Neural progenitor cell (in vitro differentiated cells): ENCODE results near the gene PRDM16. TPM values are rescaled to one million over a fixed set of nuclear protein-coding genes. Genes with fewer than 3 reads are reported as not detected.

Experiments used
- DNase-seq: peaks from one replicate; pipeline ENCODE4 v3.0.0-alpha.2; 2016; ENCODE audit warnings: low spot score
- H2AFZ ChIP-seq: fragments of 200-600 bp; sonication (generic); replicated peaks from 2 replicates; pipeline ENCODE4 v1.6.1; 2016; ENCODE audit warnings: antibody characterized with exemption
- H3F3A ChIP-seq: fragments of 200-600 bp; sonication (generic); 2 replicates; pipeline ENCODE4 v1.6.1; 2016; ENCODE audit warnings: antibody characterized with exemption, low read depth
- H3K27ac ChIP-seq: fragments of 200-600 bp; sonication (generic); 2 replicates; pipeline ENCODE4 v1.5.1; 2016; ENCODE audit warnings: mild to moderate bottlenecking
- H3K27me3 ChIP-seq: fragments of 200-600 bp; sonication (generic); 2 replicates; pipeline ENCODE4 v1.6.1; 2016; ENCODE audit warnings: mild to moderate bottlenecking, moderate library complexity
- H3K36me3 ChIP-seq: fragments of 200-600 bp; sonication (generic); 2 replicates; pipeline ENCODE4 v1.5.1; 2016
- H3K4me1 ChIP-seq: fragments of 200-600 bp; sonication (generic); 2 replicates; pipeline ENCODE4 v1.6.1; 2016; ENCODE audit warnings: mixed run types
- H3K4me2 ChIP-seq: fragments of 200-600 bp; sonication (generic); 2 replicates; pipeline ENCODE4 v1.6.1; 2016
- H3K4me3 ChIP-seq: fragments of 200-600 bp; sonication (generic); 2 replicates; pipeline ENCODE4 v1.5.1; 2016
- H3K79me2 ChIP-seq: fragments of 200-600 bp; sonication (generic); 2 replicates; pipeline ENCODE4 v1.6.1; 2016; ENCODE audit warnings: low read depth
- H3K9ac ChIP-seq: fragments of 200-600 bp; sonication (generic); 2 replicates; pipeline ENCODE4 v1.6.1; 2016
- H3K9me3 ChIP-seq: fragments of 200-600 bp; sonication (generic); 2 replicates; pipeline ENCODE4 v1.5.1; 2016; ENCODE audit warnings: low read depth
- H4K20me1 ChIP-seq: fragments of 200-600 bp; sonication (generic); 2 replicates; pipeline ENCODE4 v1.6.1; 2016; ENCODE audit warnings: low read depth
- H3K27ac Mint-ChIP-seq: 3 replicates; pipeline ENCODE4 v1.8.0; 2021; ENCODE audit warnings: mixed read lengths
- H3K27me3 Mint-ChIP-seq: 2 replicates; pipeline ENCODE4 v1.8.0; 2022; ENCODE audit warnings: low read depth, mild to moderate bottlenecking, inconsistent platforms, moderate library complexity, mixed read lengths; ENCODE audit not compliant: insufficient read depth
- H3K36me3 Mint-ChIP-seq: 3 replicates; pipeline ENCODE4 v1.8.0; 2021; ENCODE audit warnings: mixed read lengths
- H3K4me1 Mint-ChIP-seq: 3 replicates; pipeline ENCODE4 v1.8.0; 2021; ENCODE audit warnings: mixed read lengths
- H3K4me3 Mint-ChIP-seq: 3 replicates; pipeline ENCODE4 v1.8.0; 2021; ENCODE audit warnings: mild to moderate bottlenecking, moderate library complexity, mixed read lengths
- H3K9me3 Mint-ChIP-seq: 3 replicates; pipeline ENCODE4 v1.8.0; 2020; ENCODE audit warnings: mixed read lengths
- EZH2 ChIP-seq: fragments of 200-600 bp; sonication (generic); IDR thresholded peaks from 2 replicates; pipeline ENCODE4 v1.6.1; 2017; ENCODE audit warnings: antibody characterized with exemption, mild to moderate bottlenecking, moderate library complexity
- EZH2phosphoT487 ChIP-seq: fragments of 200-600 bp; sonication (generic); IDR thresholded peaks from 2 replicates; pipeline ENCODE4 v1.6.1; 2017; ENCODE audit warnings: antibody characterized with exemption
- total RNA-seq: library from RNA; depleted of rRNA; stranded (reverse); fragments of >200 nt; gene quantifications from 2 replicates; pipeline ENCODE4 v1.2.3, GENCODE V29; 2015; ENCODE audit warnings: low replicate concordance
- TF ChIP-seq, protein P1 (sequence below): fragments of 200-600 bp; sonication (generic); IDR thresholded peaks from 2 replicates; pipeline ENCODE4 v1.5.1; 2017; ENCODE audit warnings: antibody characterized with exemption, mild to moderate bottlenecking

The PRDM16 gene
- total RNA-seq, 1 donor from 2014 or later = 1.9 TPM

DNA sequence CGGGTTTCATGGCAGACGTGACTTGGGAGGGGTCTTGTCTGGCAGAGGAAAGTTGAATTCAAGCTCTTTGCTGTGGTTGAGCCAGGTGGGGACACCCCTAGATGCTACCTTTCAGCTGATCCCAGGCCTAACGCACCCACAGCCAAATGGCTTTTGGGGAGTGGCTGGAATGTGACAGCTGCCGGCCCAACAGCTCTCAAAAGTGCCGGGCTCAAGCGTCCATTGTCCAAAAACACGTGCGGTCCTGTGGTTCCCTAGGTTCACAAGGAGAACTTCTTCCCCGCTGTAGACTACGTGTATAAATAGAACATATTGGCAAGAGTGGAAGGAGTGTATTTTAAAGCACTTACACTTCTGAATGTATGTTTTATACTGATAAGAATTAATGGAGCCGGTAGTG is 298.4 kb downstream of the PRDM16 start:
- Mint-ChIP-seq H3K27me3 (peaks cover 22% of the 10 kb centered on the region), H3K4me1 (peaks cover 66% of the 10 kb centered on the region), H3K27ac (no peak overlapping the region), H3K9me3 (peaks cover 3% of the 10 kb centered on the region), H3K36me3 (no peaks in the 10 kb centered on the region), H3K4me3 (no peak overlapping the region)
- Histone ChIP-seq H3K4me2 (no peak overlapping the region), H3K9ac (no peak overlapping the region), H3K4me1 (peaks cover 12% of the 10 kb centered on the region), H3K27me3 (no peaks in the 10 kb centered on the region), H2AFZ (no peak overlapping the region), H4K20me1 (no peaks in the 10 kb centered on the region), H3K4me3 (no peak overlapping the region), H3K9me3 (no peaks in the 10 kb centered on the region), H3F3A (no peaks in the 10 kb centered on the region), H3K79me2 (no peaks in the 10 kb centered on the region), H3K27ac (no peak overlapping the region), H3K36me3 (no peaks in the 10 kb centered on the region)
- no peak for DNase-seq
- TF ChIP-seq EZH2 = no peak
- TF ChIP-seq EZH2phosphoT487 = no peak

DNA sequence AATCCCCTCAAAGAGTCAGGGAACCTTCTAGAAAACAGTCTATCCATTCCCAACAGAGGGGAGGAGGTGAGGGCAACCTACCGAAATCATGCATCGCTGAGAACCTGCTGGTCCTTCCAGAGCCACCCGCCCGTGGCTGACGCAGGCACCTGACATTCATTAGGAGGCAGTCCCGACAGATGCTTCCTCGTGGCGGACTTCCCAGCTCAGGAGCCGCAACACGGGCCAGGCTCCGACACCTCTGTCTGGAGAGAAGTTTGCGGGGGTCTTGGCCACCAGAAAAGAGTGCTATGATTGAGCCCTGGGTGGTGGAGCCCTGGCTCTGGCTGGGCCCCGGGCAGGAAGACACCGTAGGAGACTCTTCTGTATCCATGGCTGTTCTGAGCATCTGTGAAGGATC is 299.1 kb downstream of the PRDM16 start:
- H4K20me1 ChIP-seq = no peaks in the 10 kb centered on the region
- no peak overlapping the region for H3K4me3 Mint-ChIP-seq
- H3K4me3 ChIP-seq = no peak overlapping the region
- no peak for DNase-seq
- peak overlapping the region; percentile 63 for H3K27ac Mint-ChIP-seq
- TF ChIP-seq EZH2phosphoT487 (no peak), EZH2 (no peak)
- TF ChIP-seq, protein P1, sequence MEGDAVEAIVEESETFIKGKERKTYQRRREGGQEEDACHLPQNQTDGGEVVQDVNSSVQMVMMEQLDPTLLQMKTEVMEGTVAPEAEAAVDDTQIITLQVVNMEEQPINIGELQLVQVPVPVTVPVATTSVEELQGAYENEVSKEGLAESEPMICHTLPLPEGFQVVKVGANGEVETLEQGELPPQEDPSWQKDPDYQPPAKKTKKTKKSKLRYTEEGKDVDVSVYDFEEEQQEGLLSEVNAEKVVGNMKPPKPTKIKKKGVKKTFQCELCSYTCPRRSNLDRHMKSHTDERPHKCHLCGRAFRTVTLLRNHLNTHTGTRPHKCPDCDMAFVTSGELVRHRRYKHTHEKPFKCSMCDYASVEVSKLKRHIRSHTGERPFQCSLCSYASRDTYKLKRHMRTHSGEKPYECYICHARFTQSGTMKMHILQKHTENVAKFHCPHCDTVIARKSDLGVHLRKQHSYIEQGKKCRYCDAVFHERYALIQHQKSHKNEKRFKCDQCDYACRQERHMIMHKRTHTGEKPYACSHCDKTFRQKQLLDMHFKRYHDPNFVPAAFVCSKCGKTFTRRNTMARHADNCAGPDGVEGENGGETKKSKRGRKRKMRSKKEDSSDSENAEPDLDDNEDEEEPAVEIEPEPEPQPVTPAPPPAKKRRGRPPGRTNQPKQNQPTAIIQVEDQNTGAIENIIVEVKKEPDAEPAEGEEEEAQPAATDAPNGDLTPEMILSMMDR = no peak
- H3K4me1 Mint-ChIP-seq = peaks cover 61% of the 10 kb centered on the region
- H3K9me3 ChIP-seq = no peaks in the 10 kb centered on the region
- H3K4me1 ChIP-seq = peaks cover 5% of the 10 kb centered on the region
- H3K36me3 Mint-ChIP-seq = no peaks in the 10 kb centered on the region
- H3F3A ChIP-seq = no peaks in the 10 kb centered on the region
- H3K27me3 ChIP-seq = no peaks in the 10 kb centered on the region
- no peak overlapping the region for H2AFZ ChIP-seq
- no peaks in the 10 kb centered on the region for H3K36me3 ChIP-seq
- H3K9ac ChIP-seq = no peak overlapping the region
- no peaks in the 10 kb centered on the region for H3K79me2 ChIP-seq
- H3K27me3 Mint-ChIP-seq = peaks cover 22% of the 10 kb centered on the region
- no peak overlapping the region for H3K27ac ChIP-seq
- no peak overlapping the region for H3K4me2 ChIP-seq
- H3K9me3 Mint-ChIP-seq = peaks cover 5% of the 10 kb centered on the region

DNA sequence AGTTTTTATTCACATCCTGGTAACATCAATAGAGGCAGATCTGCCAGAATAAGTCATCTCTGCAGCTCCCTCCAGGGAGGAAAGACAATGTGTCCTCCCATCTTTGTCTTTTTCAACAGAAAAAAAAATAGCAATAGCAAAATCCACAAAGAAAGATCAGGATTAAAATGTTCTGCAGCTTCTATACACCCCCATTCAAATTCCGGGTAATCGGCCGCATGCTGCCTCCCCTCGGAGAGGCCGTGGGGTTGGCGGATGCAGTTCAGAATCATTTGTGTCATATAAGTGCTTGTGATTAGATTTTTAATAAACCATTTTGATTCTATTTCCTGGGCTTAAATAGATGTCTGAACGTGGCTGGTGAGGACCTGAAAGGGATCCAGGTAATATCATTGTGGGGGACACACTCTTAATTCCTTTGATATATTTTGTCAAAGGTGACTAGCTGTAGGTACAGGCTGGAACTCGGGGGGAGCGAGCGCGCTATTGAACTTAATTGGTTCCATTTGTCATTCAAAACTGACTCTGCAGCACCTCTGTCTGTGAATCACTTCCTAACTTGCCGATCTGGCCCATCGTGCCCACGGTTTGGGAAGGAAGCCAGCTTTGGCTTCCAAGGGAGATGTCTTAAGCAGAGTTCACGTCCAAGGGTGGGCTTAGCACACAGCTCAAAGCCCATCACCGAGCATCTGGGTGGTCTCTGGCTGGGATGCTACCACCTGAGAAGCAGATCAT is 299.9 kb downstream of the PRDM16 start:
- Histone ChIP-seq H3K4me3 (no peak overlapping the region), H3K9ac (no peak overlapping the region), H3K4me1 (no peaks in the 10 kb centered on the region), H3K36me3 (no peaks in the 10 kb centered on the region), H4K20me1 (no peaks in the 10 kb centered on the region), H3F3A (no peaks in the 10 kb centered on the region), H3K27ac (no peak overlapping the region), H2AFZ (no peak overlapping the region), H3K4me2 (no peak overlapping the region), H3K27me3 (no peaks in the 10 kb centered on the region), H3K79me2 (no peaks in the 10 kb centered on the region), H3K9me3 (no peaks in the 10 kb centered on the region)
- TF ChIP-seq EZH2phosphoT487 (no peak), EZH2 (no peak)
- TF ChIP-seq, protein P1 = no peak
- Mint-ChIP-seq H3K27me3 (peaks cover 25% of the 10 kb centered on the region), H3K27ac (no peak overlapping the region), H3K9me3 (peaks cover 5% of the 10 kb centered on the region), H3K36me3 (no peaks in the 10 kb centered on the region), H3K4me3 (no peak overlapping the region), H3K4me1 (peaks cover 53% of the 10 kb centered on the region)
- DNase-seq = no peak

DNA sequence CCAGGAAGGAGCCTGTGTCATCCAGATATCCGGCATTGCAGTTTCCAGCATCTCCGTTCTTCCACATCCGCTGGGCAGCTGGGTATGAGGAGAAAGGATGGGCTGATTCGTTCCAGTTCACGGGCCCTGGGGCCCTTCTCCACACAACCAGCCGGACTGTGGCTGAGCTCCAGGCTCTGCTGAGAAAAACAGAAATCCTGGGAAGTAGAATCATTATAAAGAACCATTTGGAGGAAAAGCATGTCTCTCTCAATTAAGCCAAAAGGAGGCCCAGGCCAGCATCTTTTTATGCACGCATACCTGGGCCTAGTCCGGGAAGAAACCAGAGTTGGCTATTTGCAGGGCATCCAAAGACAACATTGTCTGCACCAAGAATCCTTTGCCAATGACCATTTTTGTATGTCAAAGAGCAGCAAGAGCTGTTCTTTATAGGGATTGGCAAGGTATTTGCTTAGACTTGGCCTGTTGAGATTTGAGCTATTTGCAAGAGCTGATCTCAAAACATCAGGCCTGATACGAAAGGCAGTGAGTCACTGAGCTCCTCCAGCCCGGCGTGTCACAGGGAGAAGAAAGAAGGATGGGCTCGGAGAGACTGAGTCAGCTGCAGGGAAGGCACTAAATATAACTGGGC is 300.6 kb downstream of the PRDM16 start:
- H3K9me3 Mint-ChIP-seq = peaks cover 5% of the 10 kb centered on the region
- no peak overlapping the region for H2AFZ ChIP-seq
- no peaks in the 10 kb centered on the region for H3K79me2 ChIP-seq
- no peak for TF ChIP-seq EZH2phosphoT487
- TF ChIP-seq, protein P1 = no peak
- no peaks in the 10 kb centered on the region for H4K20me1 ChIP-seq
- H3K4me1 Mint-ChIP-seq = peaks cover 46% of the 10 kb centered on the region
- no peaks in the 10 kb centered on the region for H3K36me3 ChIP-seq
- H3K27me3 ChIP-seq = no peaks in the 10 kb centered on the region
- no peak overlapping the region for H3K4me3 ChIP-seq
- H3K4me1 ChIP-seq = no peaks in the 10 kb centered on the region
- no peak for DNase-seq
- no peak overlapping the region for H3K9ac ChIP-seq
- H3K27me3 Mint-ChIP-seq = peaks cover 22% of the 10 kb centered on the region
- no peak overlapping the region for H3K27ac Mint-ChIP-seq
- H3F3A ChIP-seq = no peaks in the 10 kb centered on the region
- no peaks in the 10 kb centered on the region for H3K36me3 Mint-ChIP-seq
- no peak overlapping the region for H3K4me3 Mint-ChIP-seq
- no peak overlapping the region for H3K27ac ChIP-seq
- no peak overlapping the region for H3K4me2 ChIP-seq
- H3K9me3 ChIP-seq = no peaks in the 10 kb centered on the region
